Jurkat, Clone E6-1 (cell line): ENCODE results near the gene RHOB.
"Not testable (repeated sequence)": the region's sequence is repeated elsewhere in the genome, so short reads cannot be mapped to it uniquely, and the experiment has no call there.

Experiments used
- DNase-seq: peaks from one replicate; pipeline ENCODE4 v3.0.0-alpha.2; 2011; ENCODE audit warnings: low read depth, low spot score
- H3K4me3 ChIP-seq: 2 replicates; pipeline ENCODE4 v1.5.1; 2011; ENCODE audit warnings: mild to moderate bottlenecking, low read length, control low read depth, moderate library complexity

The RHOB gene

DNA sequence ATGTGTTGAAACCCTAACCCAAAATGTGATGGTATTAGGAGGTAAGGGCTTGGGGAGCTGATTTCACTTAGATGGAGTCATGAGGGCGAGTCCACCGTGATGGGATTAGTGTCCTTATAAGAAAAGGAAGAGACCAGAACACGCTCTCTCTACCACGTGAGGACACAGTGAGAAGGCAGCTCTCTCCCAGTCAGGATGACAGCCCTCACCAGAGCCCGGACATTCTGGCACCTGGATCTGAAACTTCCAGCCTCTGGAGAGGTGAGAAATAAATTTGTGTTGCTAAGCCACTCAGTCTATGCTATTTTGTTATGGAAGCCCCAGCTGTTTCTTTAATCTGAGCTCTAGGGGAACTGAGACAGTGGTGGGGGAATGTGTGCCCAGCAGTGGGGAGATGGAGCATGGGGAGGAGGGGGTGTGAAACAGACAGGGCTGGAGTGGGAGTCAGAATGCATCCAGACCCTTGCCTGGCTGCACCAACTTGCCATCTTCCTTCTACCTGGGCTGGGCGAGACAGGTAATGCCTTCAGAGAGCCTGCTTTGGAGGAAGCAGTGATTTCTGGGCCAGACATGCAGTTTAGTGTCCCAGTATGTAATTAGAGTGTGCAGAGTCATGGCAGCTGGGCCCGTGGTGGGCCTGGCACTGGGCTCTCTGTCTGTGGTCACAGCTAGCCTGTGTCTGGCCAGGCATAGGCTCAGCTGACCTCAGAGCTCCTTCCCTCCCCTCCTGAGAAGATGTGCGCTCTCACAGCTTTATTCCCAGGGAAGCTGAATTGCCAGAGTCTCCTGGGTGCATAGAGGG lies 38.1 kb downstream of the RHOB start:
- DNase-seq, result no peak
- no peak overlapping the region for H3K4me3 ChIP-seq

- no peak overlapping the region for H3K4me3 ChIP-seq
- DNase-seq, result no peak
Measured at GRCh38 chr2:20485612-20486388, 38.9 kb downstream of the RHOB start.

- no peak overlapping the region for H3K4me3 ChIP-seq
- DNase-seq, result no peak
Measured at GRCh38 chr2:20486571-20486970, 39.7 kb downstream of the RHOB start.

- no peak overlapping the region for H3K4me3 ChIP-seq
- no peak for DNase-seq
Measured at GRCh38 chr2:20487030-20487391, 40.1 kb downstream of the RHOB start.

DNA sequence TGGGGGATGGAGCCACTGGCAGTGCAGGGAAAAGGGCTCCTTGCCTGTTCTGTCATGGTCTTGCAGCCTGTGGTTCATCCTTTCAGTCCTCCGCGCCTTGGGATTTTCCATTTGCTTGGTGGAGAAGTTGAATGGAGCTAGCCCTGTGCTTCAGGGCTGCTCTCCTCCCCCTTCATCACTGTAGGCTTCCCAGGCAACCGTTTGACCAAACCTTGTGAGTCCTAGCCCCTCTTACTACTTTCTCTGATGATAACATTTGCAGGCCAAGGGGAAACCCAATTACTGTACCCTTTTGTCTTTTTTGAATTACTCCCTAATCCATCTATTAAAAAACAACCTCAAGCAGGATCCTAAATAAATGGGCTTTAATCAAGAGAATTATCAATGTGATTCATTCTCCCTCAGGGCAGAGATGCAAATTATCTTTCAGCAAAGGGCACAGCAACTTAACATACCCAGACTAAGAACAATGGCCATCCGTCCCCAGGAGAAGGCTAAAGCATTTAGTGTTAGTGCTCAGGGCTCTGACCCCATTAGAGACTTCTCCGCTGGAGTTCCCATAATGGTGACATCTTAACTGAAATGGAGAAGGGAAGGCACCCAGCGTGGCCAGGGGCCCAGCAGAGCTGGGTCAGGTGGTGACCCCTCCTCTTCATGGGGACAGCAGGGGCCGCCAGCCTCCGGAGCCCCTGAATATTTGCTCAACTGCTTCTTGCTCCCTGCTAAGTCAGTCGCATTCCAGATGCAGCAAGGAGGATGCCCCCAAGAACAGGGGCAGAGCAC lies 40.7 kb downstream of the RHOB start:
- no peak overlapping the region for H3K4me3 ChIP-seq
- no peak for DNase-seq

DNA sequence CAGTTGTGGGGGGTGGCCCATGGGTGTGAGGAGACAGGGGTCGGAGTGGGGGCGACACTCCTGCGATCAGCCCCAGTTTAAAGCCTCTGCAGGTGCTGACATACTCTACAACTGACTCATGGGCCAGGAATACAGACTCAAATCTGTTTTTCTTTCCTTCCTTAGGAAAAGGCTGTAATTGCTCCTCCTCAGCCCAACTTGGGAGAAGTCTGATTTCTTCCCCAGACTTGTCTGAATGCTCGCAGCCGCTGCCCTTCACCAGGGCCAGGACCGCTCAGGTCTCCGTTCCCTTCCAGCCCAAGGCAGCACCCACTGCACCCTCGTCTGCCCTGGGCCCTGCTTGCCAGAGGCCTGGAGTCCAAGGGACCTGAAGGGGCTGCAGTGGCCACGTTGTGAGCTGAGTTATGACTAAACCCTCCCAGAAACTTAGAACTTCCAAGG lies 41.3 kb downstream of the RHOB start:
- no peak overlapping the region for H3K4me3 ChIP-seq
- no peak for DNase-seq

DNA sequence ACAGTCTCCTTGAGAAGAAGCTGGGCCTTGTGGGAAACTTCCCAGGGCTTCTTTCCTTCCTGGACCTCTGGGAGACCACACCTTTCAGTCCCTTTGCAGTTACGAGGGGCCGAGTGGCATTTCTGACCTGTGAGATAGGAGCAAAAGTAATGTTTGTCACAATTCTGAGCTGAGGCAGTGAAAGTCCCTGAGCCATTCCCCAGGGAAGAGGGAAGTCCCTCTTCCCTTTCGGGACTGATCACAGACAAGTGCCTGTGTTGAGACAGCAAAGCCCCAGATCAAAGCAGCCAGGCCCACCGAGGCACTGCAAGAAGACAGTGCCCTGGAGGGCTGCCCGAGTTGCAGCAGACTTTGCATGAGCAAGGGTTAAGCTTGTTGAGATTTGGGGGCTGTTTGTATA lies 41.9 kb downstream of the RHOB start:
- H3K4me3 ChIP-seq, result no peak overlapping the region

DNA sequence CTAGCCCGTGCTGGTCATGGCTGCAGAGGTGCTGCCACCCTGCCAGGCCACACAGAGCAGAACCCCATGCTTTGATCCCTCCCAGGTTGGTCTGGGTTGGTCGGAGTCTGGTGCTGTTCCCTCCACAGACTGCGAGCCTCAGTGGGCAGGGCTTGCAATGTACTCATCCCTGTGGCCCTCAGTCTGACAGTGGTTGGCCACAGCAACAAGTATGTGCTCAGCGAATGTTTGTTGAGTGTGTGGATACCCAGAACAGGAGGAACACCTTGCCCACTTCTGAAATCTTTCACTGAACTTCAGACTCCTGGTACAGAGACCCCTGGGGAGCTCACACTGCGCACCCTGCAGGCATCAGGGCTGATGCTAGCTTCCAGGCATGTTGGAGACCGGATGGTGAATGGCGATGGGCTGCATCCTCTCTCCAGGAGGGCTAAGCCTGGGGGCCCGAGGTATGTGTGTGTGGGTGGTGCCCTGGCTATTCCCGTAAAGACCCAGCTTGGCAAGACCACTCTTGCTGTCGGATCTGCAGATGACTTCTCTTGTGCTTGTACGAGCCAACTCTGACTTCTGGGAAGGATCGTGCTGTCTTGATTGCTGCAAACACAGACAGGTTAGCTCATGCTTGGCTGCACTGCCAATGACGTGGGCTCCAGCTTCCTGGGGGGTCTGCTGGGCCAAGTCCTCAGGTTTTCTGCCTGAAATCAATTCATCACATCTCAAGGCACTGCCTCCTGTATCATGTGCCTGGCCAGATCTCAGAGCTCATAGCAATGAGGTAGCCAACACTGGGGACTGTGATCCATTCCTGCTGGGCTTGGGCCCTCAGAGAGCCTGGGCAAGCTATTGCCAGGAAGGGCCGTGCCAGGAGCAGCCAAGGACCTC lies 43.7 kb downstream of the RHOB start:
- DNase-seq, result no peak
- H3K4me3 ChIP-seq, result no peak overlapping the region

More for the DNA sequence above, 41.9 kb downstream of the RHOB start:
- no peak for DNase-seq

- DNase-seq, result no peak
- no peak overlapping the region for H3K4me3 ChIP-seq
Measured at GRCh38 chr2:20491739-20492531, 45.1 kb downstream of the RHOB start.

GRCh38 chr2:20493095-20493494 lies 46.2 kb downstream of the RHOB start:
- H3K4me3 ChIP-seq, DNase-seq: not testable (repeated sequence)

DNA sequence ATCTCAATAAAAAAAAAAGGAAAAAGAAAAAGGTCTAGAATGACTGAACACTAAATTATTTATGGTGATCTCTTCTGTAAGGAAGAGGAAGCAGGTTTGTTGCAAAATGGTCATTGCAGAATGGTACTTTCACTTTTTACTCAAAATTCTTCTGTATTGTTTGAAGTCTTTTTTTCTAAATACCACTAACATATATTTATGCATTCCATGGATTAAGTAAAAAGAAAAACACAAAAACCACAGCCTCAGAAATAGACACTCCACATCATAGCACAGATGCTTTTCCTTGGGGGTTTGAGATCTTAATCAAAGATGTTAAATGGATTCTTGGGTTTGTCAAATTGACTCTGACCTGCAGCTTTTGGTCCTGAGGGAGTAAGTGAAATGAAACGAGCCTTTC lies 47.4 kb downstream of the RHOB start:
- no peak overlapping the region for H3K4me3 ChIP-seq
- peak; percentile 21 for DNase-seq

DNA sequence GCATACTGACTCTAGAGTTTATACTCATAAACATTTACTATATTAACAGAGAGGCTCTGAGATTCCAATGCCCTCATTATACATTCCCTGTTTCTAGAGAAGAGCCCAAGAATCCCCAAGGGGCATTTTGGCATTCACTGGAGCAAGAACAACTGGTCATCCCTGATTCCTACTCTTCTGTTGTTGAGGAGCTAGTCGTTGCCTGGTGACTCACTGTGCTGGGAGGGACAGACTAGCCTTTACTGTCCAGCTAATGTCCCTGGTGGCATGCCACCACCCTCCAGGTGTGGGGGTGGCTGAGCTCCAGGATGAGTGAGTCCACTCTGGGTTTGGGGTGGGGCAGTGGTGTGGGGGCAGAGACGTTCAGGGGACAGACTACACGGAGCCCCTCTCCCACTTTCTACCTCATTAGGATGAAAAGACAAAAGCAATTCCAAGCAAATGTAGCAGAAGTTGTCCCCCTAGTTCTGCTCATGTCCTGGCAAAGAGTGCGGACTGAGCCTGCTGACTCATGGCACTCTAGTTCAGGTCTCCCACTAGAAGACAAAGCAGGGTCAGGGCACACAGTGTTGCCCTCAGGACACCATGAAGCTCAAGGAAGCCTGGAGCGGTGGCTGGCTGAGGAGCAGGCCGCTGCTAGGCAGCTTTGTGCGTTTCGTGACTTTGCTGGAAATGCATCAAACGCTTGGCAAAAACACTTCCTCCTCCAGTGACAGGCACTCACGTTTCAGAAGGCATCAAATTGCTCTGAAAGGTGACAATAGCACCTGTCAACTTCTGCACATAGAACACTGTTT lies 49.4 kb downstream of the RHOB start:
- no peak for DNase-seq
- no peak overlapping the region for H3K4me3 ChIP-seq

DNA sequence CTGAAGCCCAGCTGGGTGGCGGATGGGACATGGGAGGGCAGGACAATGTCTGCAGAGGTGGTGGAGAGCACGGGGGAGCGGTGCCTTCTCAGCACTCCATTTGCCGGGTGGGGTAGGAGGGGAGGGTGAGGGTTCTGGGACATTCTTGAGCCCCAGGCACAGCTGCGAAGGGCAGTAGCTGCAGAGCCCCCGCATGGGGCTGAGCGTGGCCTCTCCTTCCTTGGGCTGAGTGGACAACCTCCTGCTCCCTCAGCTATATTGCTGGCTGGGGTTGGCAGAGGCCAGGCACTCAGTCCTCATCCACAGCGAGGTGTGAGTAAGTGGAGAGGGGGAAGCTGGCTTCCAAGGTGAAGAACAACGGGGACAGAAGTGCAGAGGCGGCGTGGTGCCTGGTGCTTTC lies 50.1 kb downstream of the RHOB start:
- DNase-seq, result no peak
- H3K4me3 ChIP-seq, result no peak overlapping the region
